ENCODE results near the gene YOD1.

Gene YOD1

DNA sequence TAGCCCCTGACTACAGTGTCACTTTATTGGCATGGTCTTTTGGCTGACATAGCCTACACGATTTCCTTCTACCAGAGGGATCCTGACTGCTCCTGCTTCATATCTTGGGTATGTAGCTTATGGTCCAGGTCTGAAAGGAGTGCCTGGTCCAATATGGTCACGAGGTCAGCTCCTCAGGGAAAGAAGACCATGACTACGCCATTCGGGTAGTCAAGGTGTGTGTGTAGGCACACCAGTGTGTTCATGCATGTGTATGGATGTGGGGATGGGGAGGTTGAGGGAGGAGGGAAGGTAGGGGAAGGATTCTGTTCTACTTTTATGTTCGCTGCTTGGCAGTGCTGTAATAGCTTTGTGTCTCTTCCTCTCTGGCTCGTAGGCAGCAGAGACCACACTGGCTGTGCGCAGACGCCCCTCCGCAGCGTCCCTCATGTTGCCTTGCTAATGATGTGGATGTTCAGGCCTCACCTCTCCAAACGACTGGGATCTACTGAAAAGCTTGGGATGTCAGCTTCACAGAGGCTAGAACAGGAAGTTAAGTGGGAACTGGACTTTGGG, 27.6 kb upstream of the YOD1 start:
- Mint-ChIP-seq H3K36me3 (ENCODE audit: low read depth) (no peaks in the 10 kb centered on the region), H3K27ac (no peak overlapping the region), H3K9me3 (no peaks in the 10 kb centered on the region), H3K4me1 (ENCODE audit: low read depth) (peaks cover 2% of the 10 kb centered on the region), H3K4me3 (no peak overlapping the region), H3K27me3 (ENCODE audit: low read depth) (peaks cover 32% of the 10 kb centered on the region)
- no peak for DNase-seq (ENCODE audit: low spot score)

DNA sequence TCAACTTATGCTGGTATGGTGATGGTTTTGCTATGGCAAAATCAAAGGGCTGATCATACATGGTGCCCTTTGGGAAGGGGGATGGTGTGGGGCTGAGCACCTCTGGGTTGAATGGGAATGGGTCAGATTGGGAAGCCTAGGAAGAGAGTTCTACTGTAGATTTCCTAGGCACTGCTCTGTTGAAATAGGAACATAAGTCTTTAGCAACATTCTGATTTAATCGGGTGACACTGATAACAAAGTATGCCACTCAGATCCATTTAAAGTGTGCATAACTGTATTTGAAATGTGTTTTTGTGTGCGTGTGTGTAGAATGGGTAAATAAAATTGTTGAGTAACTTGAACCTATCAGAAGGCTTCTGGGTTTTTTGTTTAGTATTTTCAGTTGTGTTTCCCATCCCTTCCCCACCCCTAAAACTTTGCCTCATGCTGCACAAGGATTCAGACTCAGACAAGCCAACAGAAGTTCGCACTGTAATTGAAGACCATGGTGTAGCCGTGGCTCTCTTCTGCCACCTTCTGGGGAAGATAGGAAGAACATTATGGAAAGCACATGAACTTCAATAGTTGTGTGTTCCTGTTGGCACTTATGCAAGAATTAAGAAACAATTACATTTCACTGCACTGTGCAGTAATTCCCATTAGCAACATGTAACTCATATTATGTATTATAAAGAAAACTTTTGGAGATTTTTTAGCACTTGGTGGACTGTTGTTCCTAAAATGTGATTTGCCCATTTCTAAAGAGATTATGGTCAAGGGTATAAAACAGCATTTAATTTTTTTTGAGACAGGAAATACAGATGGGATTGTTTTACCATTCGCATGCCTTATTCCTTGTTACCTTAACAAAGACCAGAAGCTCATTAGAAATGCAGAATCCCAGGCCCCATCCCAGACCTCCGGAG, 26.7 kb upstream of the YOD1 start:
- peak; percentile 44 for DNase-seq (ENCODE audit: low spot score)
- H3K9me3 Mint-ChIP-seq, result no peaks in the 10 kb centered on the region
- no peak overlapping the region for H3K4me3 Mint-ChIP-seq
- peaks cover 34% of the 10 kb centered on the region for H3K27me3 Mint-ChIP-seq (ENCODE audit: low read depth)
- H3K36me3 Mint-ChIP-seq (ENCODE audit: low read depth), result no peaks in the 10 kb centered on the region
- peaks cover 2% of the 10 kb centered on the region for H3K4me1 Mint-ChIP-seq (ENCODE audit: low read depth)
- H3K27ac Mint-ChIP-seq, result no peak overlapping the region

DNA sequence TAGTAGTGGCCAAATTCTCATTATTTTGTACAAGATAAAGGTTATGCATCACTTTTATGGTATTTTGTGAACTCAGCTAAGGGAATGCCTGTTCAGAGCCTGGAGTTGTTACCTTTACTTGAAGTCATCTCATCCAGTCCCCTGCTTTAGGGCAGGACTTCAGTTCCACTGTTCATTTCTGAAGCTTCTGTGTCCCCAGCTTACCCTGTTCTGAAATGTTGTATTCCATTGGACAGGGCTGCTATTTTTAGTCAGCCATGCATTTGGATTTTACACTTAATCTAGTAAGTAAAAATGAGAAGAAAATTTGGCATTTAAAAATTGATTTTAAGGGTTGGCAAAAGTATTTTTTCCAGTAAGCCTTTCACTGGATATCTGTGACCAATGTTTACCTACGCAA, 26.0 kb upstream of the YOD1 start:
- no peak overlapping the region for H3K4me3 Mint-ChIP-seq
- H3K9me3 Mint-ChIP-seq, result no peaks in the 10 kb centered on the region
- H3K27ac Mint-ChIP-seq, result no peak overlapping the region
- H3K27me3 Mint-ChIP-seq (ENCODE audit: low read depth), result peaks cover 29% of the 10 kb centered on the region
- DNase-seq (ENCODE audit: low spot score), result no peak
- no peaks in the 10 kb centered on the region for H3K36me3 Mint-ChIP-seq (ENCODE audit: low read depth)
- H3K4me1 Mint-ChIP-seq (ENCODE audit: low read depth), result peaks cover 2% of the 10 kb centered on the region

DNA sequence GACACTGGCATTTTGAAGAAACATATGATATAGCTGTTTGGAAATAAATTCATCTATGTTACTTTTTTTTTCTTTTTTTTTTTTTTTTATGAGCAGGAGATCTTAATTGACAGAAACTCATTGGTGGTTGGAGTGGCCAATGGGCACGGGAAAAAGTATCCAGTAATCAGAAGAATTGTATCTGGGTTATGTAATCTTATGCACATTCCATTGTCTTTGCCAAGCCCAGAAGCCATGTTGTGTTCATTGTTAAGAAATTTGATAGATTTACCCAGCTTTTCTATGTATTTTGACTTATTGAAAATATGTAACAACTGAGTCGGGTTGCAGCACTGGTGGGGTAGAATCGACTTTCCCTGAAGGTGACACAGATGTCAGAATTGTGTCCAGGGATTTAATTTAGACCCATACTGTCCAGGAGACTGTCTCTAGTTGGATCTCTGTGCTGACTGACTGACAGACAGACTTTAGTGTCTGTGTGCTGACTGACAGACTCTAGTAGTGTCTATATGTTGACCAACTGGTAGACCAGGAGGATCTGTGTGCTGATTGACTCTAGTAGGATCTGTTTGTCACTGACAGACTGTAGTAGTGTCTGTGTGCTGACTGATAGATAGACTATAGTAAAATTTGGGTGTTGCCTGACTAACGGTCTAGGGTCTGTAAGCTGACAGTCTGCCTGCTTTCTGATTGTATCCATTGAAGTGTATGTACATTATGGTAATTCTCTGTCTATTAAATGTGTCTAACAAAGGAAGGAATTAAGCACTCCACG, 25.4 kb upstream of the YOD1 start:
- Mint-ChIP-seq H3K27ac (no peak overlapping the region), H3K4me3 (no peak overlapping the region), H3K27me3 (ENCODE audit: low read depth) (peaks cover 26% of the 10 kb centered on the region), H3K9me3 (no peaks in the 10 kb centered on the region), H3K36me3 (ENCODE audit: low read depth) (no peaks in the 10 kb centered on the region), H3K4me1 (ENCODE audit: low read depth) (peaks cover 7% of the 10 kb centered on the region)
- DNase-seq (ENCODE audit: low spot score), result no peak

DNA sequence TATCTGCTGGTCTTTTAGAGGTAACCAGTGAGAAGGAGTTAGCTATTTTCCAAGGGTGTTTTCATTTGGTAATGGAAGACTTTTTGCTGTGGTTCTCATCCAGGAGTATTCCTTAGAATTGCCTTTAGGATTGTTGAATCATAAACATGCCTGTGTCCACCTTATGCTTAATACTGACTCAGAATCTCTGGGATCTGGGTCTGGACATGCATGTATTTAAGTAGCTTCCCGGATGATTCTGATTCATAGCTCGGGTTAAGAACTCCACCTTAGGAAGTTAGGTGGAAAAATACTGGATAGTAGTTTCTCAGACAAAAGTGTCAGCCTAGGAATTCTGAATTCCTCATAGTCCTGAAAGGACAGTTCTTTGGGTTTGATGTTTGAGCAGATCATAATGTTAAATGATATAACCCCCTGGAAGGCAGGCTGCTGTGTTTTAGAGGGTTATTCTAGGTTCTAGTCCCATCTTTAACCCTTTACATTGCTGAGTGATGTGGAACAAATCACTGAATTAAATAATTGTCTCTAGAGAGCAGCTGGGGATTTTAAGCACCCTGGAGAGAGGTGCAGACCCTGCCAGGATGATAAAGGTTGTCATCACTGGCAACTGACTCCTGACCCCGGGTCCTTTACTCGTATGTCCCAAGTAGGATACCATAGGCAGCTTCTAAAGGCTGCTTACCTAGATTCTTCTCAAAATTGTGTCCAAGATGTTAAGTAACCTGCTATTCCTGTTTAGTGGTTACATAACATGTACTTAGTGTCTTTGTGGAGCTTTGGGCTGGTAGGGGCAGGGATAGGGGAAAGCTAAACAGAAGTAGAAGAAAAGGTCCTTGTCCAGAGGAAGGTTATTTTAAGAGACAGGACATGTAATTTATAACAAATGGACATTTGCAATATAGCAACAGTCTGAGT, 23.2 kb upstream of the YOD1 start:
- H3K27me3 Mint-ChIP-seq (ENCODE audit: low read depth), result peaks cover 21% of the 10 kb centered on the region
- H3K27ac Mint-ChIP-seq, result no peak overlapping the region
- H3K4me3 Mint-ChIP-seq, result no peak overlapping the region
- peaks cover 20% of the 10 kb centered on the region for H3K4me1 Mint-ChIP-seq (ENCODE audit: low read depth)
- no peak for DNase-seq (ENCODE audit: low spot score)
- H3K36me3 Mint-ChIP-seq (ENCODE audit: low read depth), result no peaks in the 10 kb centered on the region
- H3K9me3 Mint-ChIP-seq, result no peaks in the 10 kb centered on the region

DNA sequence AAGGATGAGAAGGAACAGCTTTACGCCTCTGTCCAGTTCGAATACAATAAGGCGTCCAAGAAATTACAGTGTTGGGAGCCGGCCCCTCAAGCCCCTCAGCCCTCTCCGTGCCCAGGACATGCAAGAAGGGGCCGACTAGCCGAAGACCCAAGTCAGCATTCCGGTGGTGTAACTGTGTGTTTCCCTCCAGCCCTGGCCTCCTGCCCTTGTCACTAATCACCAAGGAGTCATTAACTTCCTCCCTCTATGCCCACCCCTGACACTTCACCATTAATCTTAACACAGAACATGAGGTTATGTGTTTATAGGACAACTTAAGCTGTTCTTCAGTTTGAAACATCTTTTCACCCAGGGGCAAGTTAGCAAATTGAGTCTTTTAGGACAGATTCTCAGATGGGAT, 21.2 kb upstream of the YOD1 start:
- peaks cover 20% of the 10 kb centered on the region for H3K27me3 Mint-ChIP-seq (ENCODE audit: low read depth)
- no peaks in the 10 kb centered on the region for H3K9me3 Mint-ChIP-seq
- H3K27ac Mint-ChIP-seq, result no peak overlapping the region
- no peak for DNase-seq (ENCODE audit: low spot score)
- H3K4me3 Mint-ChIP-seq, result no peak overlapping the region
- peaks cover 21% of the 10 kb centered on the region for H3K4me1 Mint-ChIP-seq (ENCODE audit: low read depth)
- no peaks in the 10 kb centered on the region for H3K36me3 Mint-ChIP-seq (ENCODE audit: low read depth)

DNA sequence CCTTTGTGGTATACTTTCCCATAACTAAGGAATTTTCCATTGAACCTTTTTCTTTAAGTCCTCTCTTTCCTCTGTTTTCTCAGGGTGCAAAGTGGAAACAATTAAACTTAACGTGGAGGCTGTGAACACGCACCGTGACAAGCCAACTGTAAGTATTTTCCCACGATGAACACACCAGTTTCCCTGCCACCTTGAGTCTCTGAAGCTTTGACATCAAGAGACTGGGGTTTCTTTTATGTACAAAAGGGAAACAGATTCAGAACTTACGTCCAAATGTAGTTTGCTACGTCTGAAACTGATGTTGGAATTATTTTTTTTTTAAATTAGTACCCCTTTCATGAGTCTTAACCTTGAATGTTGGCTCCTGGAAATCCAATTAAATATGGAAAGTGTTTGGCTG, 20.4 kb upstream of the YOD1 start:
- H3K4me3 Mint-ChIP-seq, result no peak overlapping the region
- peaks cover 20% of the 10 kb centered on the region for H3K27me3 Mint-ChIP-seq (ENCODE audit: low read depth)
- H3K36me3 Mint-ChIP-seq (ENCODE audit: low read depth), result no peaks in the 10 kb centered on the region
- no peak for DNase-seq (ENCODE audit: low spot score)
- H3K4me1 Mint-ChIP-seq (ENCODE audit: low read depth), result peaks cover 21% of the 10 kb centered on the region
- no peak overlapping the region for H3K27ac Mint-ChIP-seq
- H3K9me3 Mint-ChIP-seq, result no peaks in the 10 kb centered on the region

DNA sequence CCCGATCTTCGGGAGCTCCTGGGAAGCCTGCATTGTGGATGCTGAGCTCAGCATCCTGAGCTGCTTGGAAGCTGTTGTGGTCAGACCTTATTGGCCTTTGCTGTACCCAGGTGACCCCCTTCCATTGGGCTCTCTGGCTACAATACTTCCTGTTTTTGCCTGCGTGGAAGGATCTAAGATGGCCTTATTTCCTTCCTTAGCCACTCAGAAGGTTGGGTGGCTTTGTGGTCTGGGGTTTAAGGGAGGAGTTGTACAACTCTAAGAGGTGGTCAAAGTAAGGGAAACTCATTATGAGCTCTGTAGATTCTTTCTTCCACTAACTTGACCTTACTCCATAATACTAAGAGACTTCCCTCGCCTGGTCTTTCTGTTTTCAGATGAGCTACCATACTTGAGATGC, 19.8 kb upstream of the YOD1 start:
- DNase-seq (ENCODE audit: low spot score), result no peak
- Mint-ChIP-seq H3K27me3 (ENCODE audit: low read depth) (peaks cover 19% of the 10 kb centered on the region), H3K27ac (peak overlapping the region; percentile 38), H3K9me3 (no peaks in the 10 kb centered on the region), H3K4me3 (peak overlapping the region; percentile 59), H3K36me3 (ENCODE audit: low read depth) (no peaks in the 10 kb centered on the region), H3K4me1 (ENCODE audit: low read depth) (peaks cover 21% of the 10 kb centered on the region)

DNA sequence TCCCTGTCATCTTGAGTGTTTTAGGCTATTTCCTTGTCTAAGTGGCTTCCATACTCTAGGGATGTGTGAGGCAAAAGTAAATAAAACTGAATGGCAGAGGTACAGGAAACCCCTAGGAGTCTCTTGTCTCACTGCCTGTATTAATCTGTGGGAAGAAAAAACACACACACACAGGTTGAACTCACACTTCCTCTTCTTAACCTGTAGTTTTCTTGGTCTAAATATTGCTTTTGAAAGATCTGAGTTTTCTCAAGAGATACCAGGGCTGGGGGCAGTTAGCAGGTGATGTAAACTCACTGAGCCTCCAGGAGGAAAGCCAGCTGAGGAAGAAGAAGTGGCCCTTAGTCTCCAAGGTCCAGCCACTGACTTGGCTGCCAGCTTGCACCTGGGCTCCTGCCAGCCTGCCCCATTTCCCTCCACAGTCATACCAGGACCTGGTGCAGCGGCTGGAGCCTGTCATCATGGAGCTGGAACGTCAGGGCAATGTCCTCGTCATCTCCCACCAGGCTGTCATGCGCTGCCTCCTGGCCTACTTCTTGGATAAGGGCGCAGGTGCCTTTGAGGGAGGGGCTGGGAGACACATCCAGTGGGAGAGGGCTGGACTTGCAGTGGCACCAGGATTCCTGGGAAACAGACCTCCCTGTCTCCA, 19.0 kb upstream of the YOD1 start:
- peaks cover 21% of the 10 kb centered on the region for H3K4me1 Mint-ChIP-seq (ENCODE audit: low read depth)
- H3K9me3 Mint-ChIP-seq, result no peaks in the 10 kb centered on the region
- no peak overlapping the region for H3K4me3 Mint-ChIP-seq
- no peak for DNase-seq (ENCODE audit: low spot score)
- no peak overlapping the region for H3K27ac Mint-ChIP-seq
- H3K27me3 Mint-ChIP-seq (ENCODE audit: low read depth), result peaks cover 15% of the 10 kb centered on the region
- no peaks in the 10 kb centered on the region for H3K36me3 Mint-ChIP-seq (ENCODE audit: low read depth)

DNA sequence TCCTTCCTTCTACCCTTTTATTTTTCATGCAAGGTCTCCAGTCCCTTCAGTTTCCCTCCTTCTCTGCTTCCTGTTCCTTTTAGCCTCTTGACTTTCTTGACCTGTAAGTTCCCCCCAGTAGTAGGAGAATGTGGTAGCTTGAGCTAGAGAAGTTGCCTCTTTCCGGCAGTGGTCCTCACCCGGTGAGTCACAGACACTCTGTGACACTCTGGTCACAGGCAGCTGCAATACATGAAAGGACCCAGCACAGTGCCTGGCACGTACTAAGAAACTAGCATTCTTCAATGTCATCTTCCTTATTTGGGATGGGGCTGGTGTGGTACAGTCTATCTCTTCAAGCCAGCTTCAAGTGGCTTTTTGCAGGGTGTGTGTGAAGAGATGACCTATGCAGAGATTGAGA, 18.1 kb upstream of the YOD1 start:
- H3K27ac Mint-ChIP-seq, result no peak overlapping the region
- H3K9me3 Mint-ChIP-seq, result no peaks in the 10 kb centered on the region
- H3K36me3 Mint-ChIP-seq (ENCODE audit: low read depth), result no peaks in the 10 kb centered on the region
- H3K4me1 Mint-ChIP-seq (ENCODE audit: low read depth), result peaks cover 21% of the 10 kb centered on the region
- DNase-seq (ENCODE audit: low spot score), result no peak
- H3K27me3 Mint-ChIP-seq (ENCODE audit: low read depth), result peaks cover 10% of the 10 kb centered on the region
- H3K4me3 Mint-ChIP-seq, result no peak overlapping the region

DNA sequence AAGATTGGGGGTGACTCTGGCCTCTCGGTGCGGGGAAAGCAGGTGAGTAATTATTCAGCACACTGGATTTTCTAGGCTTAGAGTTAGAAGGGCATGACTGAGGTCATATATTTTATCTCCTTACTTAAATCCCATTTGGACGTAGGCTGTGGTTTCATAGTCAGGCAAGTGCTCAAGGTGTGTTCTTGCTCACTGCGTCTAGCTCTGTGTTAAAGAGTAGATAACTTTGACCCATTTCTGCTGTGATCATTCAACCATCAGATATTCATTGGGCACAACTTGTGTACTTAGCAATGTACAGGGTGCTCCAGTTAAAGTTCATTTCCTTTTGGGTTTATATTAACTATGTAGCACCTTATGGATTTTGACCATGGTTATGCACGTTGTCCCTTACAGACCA, 16.7 kb upstream of the YOD1 start:
- H3K27me3 Mint-ChIP-seq (ENCODE audit: low read depth), result peaks cover 2% of the 10 kb centered on the region
- H3K4me1 Mint-ChIP-seq (ENCODE audit: low read depth), result peaks cover 21% of the 10 kb centered on the region
- no peak overlapping the region for H3K4me3 Mint-ChIP-seq
- no peaks in the 10 kb centered on the region for H3K9me3 Mint-ChIP-seq
- H3K27ac Mint-ChIP-seq, result no peak overlapping the region
- H3K36me3 Mint-ChIP-seq (ENCODE audit: low read depth), result no peaks in the 10 kb centered on the region
- DNase-seq (ENCODE audit: low spot score), result no peak

DNA sequence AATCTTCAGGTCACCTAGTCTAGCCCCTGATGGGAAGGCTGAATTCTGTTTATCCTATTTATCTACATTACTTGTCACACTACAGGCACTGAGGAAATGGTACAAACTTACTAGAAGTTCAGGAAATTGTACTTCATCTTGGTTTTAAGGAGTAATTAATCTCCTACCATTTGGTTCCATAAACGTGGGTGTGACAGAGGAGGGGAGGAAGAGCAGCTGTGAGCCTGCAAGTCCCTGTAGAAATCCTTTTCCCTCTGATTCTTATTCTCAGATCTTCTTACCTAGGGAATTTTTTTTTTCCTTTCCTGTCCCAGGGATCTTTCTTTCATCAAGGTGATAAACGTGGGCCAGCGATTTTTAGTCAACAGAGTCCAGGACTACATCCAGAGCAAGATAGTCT, 16.2 kb upstream of the YOD1 start:
- no peak for DNase-seq (ENCODE audit: low spot score)
- Mint-ChIP-seq H3K4me1 (ENCODE audit: low read depth) (peaks cover 21% of the 10 kb centered on the region), H3K27ac (no peak overlapping the region), H3K36me3 (ENCODE audit: low read depth) (no peaks in the 10 kb centered on the region), H3K4me3 (no peak overlapping the region), H3K9me3 (no peaks in the 10 kb centered on the region), H3K27me3 (ENCODE audit: low read depth) (peaks cover 2% of the 10 kb centered on the region)

DNA sequence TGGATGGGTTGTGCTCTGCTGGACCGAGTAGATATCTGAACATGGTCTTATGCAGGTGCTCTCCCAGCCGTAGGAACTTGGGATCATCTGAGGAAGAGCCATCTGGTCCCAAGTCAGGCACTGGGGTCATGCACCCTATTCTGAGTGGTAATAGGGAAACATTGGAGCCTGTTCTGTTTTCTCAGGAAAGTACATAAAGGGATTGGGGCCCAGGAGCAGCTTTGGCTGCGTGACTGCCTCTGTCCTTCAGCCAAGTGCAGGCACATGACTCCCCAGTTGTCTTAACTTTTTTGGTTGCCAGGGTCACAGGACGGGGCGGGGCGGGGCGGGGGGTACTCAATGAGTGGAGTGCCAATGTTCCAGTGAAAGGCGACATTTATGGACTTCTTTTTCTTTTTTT, 13.6 kb upstream of the YOD1 start:
- Mint-ChIP-seq H3K4me3 (no peak overlapping the region), H3K27ac (no peak overlapping the region), H3K27me3 (ENCODE audit: low read depth) (peaks cover 2% of the 10 kb centered on the region), H3K4me1 (ENCODE audit: low read depth) (peaks cover 5% of the 10 kb centered on the region), H3K9me3 (no peaks in the 10 kb centered on the region), H3K36me3 (ENCODE audit: low read depth) (no peaks in the 10 kb centered on the region)
- DNase-seq (ENCODE audit: low spot score), result no peak
